HTERT RPE-1 (cell line): ENCODE measurements around the gene PTGR1.

ENCODE experiments used
- in situ Hi-C: fragments of 300-500 bp; cut with MboI; formaldehyde crosslinking; loops from 4 replicates; pipeline ENCODE4 v1.14.3; 2020; ENCODE audit warnings: low sequenced_read_pairs

The PTGR1 gene

DNA sequence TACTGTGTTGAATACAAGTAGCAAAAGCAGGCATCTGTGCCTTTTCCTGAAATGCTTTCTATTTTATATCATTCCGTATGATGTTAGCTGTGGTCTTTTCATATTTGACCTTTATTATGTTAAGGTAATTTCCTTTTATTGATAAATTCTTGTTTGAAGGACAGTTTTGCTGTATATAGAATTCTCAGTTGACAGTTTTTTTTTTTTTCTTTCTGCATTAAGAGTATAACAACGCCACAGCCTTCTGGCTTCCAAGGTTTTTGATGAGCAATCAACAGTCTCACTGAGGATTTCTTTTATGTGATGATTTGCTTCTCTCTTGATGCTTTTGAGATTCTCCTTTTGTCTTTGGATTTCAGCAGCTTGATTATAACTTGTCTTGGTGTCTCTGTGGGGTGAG, 50.8 kb downstream of the PTGR1 start:
- in situ Hi-C loops, result no loop called here

DNA sequence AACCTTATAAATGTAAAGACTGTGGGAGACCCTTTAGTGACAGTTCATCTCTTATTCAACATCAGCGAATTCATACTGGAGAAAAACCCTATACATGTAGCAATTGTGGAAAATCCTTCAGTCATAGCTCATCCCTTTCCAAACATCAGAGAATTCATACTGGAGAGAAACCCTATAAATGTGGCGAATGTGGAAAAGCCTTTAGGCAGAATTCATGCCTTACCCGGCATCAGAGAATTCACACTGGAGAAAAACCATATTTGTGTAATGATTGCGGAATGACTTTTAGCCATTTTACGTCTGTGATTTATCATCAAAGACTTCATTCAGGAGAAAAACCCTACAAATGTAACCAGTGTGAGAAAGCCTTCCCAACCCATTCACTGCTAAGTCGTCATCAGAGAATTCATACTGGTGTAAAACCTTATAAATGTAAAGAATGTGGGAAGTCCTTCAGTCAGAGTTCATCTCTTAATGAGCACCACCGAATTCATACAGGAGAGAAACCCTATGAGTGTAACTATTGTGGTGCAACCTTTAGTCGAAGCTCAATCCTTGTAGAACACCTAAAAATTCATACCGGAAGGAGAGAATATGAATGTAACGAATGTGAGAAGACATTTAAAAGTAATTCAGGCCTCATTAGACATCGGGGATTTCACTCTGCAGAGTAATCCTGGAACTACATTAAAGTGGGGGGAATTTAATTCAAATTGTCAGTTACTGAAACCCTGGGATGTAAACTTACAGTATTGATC, 56.8 kb downstream of the PTGR1 start:
- in situ Hi-C loops, result no loop called here

DNA sequence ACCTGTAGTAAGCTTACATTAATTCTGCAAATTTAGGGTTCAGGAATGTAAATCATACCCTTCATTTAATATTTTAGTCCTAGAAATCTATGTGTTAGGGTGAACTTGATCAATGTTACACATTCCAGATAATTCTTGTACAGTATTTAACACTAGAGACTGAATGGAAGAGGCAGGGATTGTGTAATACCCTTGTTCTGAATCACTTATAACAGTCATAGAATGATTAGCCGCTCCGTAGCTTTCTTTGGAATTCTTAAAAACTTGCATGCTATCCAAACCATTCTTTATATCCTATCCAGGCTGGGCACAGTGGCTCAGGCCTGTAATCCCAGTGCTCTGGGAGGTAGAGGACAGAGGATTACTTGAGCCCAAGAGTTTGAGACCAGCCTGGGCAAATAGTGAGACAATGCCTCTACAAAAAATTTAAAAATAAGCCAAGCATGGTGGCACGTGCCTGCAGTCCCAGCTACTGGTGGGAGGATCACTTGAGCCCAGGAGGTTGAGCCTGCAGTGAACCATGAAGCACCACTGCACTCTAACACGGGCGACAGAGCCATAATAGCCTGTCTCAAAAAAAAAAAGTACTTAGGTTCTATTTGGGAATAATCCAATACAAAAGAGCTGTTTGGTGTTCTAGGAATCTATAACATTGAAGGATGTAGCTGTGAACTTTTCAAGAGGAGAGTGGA, 66.2 kb downstream of the PTGR1 start:
- in situ Hi-C loops, result no loop called here

DNA sequence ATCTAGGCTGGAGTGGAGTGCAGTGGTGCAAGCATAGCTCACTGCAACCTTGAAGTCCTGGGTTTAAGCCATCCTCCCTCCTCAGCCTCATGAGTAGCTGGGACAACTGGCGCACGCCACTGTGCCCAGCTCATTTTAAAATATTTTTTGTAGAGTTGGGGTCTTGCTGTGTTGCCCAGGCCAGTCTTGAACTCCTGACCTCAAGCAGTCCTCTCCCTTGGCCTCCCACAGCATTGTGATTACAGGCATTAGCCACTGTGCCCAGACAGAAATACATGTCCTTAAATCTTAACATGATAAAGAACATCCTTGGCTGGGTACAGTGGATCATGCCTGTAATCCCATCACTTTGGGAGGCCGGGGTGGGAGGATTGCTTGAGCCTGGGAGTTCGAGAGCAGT, 67.7 kb downstream of the PTGR1 start:
- in situ Hi-C loops, result no loop called here

DNA sequence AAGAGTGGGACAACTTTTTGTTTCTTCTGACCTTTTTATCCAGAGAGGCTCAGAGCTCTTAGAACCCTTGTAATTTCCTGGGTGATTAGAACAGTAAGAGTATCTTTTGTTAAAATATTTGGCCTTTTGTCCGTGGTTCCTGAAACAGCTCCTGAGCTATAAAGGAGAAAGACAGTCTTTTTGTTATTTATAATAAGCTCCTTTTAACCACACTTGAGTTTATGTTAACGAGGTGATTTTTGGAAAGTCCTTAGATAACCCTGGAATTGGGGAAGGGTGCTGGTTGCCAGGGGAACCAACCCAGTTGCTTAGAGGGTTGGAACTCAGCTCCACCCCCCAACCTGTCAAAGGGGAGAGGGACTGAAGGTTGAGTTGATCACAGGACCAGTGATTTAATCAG, 69.7 kb downstream of the PTGR1 start:
- in situ Hi-C loops, result no loop called here

DNA sequence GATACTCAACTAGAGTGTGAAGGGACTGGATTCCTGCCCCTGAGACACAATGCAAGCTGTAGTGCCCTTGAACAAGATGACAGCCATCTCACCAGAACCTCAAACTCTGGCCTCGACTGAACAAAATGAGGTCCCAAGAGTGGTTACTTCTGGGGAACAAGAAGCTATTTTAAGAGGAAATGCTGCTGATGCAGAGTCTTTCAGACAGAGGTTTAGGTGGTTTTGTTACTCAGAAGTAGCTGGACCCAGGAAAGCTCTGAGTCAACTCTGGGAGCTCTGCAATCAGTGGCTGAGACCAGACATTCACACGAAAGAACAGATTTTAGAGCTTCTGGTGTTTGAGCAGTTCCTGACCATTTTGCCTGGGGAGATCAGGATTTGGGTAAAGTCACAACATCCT, 72.1 kb downstream of the PTGR1 start:
- in situ Hi-C loops, result no loop called here

DNA sequence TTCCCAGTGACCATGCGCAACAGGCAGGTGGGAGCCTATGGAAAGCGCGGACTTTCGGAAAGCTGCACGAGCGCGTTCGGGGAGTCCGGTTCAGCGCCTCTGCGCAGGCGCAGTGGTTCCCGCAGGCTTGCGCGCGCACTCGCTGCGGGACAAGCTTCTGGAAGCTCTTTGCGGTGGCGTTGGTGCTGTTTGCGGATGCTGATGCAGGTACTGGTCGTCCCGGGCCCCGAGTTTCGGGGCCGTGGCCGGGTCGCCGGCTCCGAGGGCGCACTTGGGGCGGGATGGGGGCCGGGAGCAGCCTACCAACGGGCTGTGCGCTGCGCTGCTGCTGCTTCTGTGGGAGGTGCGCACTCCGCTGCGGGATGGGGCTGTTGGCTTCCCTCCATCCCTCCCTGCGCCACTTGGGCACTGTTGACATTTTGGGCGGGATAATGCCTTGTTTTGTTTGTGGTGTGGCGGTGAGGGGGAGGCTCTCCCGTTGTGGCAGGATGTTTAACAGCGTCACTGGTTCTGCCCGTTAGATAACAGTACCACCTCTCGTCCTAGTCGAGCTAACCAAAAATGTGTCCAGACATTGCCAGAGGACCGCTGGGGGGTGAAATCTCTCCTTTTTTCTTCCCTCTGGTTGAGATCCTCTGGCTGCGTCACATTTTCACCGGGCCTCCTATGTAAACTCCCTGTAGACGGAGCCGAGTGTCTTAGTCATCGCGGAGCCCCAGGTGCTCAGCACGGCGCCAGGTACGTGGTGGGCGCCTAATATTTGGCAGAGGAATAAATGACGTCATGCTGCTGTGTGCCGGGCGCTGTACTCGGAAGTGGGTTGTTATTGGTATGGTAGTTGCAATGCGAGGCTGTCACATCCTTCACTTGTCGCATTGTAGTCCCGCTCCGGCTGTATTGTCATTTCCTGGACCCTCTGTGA, 74.1 kb downstream of the PTGR1 start, which contains the start of gene ZNF483:
Gene ZNF483, plus strand, starts transcription at position 124 of the 922 bp plus-strand sequence. CDS start 2,217 bp downstream, outside the sequence.
- in situ Hi-C loops, result no loop called here

DNA sequence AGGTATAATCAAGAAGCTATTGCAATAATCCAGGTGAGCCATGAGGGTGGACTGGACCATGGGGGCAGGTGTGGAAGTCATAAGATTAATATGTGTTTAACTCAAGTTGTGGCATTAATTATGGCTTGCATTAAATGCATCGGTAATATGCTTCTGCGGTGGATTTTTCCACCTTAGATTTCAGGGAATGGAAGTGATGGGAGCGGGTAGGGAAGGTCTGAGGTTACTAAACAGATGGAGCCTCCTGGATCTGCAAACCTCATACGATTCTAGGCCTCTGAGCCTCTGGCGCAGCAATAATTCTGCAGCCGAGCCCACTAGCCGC, 74.8 kb downstream of the PTGR1 start:
- in situ Hi-C loops, result no loop called here

DNA sequence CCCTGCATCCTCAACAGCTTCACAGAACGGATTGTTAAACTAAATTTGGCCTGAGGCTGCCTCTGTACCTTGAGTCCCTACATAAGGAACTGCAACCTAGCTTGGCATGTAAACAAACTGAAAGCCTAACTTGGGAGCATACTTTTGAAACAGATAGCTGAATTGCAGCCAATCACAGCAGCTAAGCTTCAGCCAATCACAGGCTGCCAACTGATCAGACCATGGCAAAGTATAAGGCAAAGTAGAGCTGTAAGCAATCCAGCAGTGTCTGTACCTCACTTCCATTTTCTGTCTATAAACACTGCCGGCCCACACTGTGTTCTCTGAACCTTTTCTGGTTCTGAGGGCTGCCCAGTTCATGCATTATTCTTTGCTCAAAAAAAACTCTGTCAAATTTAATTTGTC, 83.4 kb downstream of the PTGR1 start:
- in situ Hi-C loops, result no loop called here

DNA sequence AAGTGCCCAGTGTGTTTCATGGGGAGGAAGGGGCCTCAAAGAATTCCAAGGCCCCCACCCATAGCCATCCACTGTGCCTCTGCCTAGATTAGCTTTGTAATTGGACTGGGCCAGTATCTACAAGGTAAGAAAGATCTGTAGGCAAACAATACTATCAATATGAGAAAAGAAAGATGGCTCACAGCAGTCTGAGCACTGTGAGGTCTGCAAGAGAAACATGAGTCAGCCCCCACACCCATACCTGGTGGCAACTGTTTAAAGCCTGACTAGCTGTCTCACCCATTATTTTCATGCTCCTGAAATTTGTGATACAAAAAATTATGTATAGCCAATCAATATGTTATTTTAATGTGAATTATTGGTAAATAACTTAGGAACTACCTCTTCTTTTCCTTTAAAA, 84.5 kb downstream of the PTGR1 start:
- in situ Hi-C loops, result no loop called here
